ACC112 (cell line): ENCODE data around the gene SLC26A1.
"Not testable (repeated sequence)": the region's sequence is repeated elsewhere in the genome, so short reads cannot be mapped to it uniquely, and the experiment has no call there.

Source experiments
- H2AFZ ChIP-seq: fragments of 200-600 bp; sonication (generic); one replicate; pipeline ENCODE4 v1.6.0; 2017; ENCODE audit warnings: antibody characterized with exemption, low read length; ENCODE audit not compliant: unreplicated experiment
- H3K27ac ChIP-seq: fragments of 200-600 bp; sonication (generic); 2 replicates; pipeline ENCODE4 v1.5.1; 2014; ENCODE audit warnings: low read depth, mild to moderate bottlenecking, antibody characterized with exemption, low read length, moderate library complexity
- H3K27me3 ChIP-seq: fragments of 200-600 bp; sonication (generic); 2 replicates; pipeline ENCODE4 v1.6.1; 2014; ENCODE audit warnings: mild to moderate bottlenecking, antibody characterized with exemption, low read length, moderate library complexity, mixed read lengths; ENCODE audit not compliant: insufficient read depth
- H3K36me3 ChIP-seq: fragments of 200-600 bp; sonication (generic); 2 replicates; pipeline ENCODE4 v1.6.1; 2016; ENCODE audit warnings: mild to moderate bottlenecking, antibody characterized with exemption, low read length, moderate library complexity, mixed read lengths; ENCODE audit not compliant: insufficient read depth
- H3K4me1 ChIP-seq: fragments of 200-600 bp; sonication (generic); one replicate; pipeline ENCODE4 v1.6.1; 2016; ENCODE audit warnings: low read length, mixed read lengths; ENCODE audit not compliant: insufficient read depth, unreplicated experiment, control insufficient read depth
- H3K4me3 ChIP-seq: fragments of 200-600 bp; sonication (generic); 2 replicates; pipeline ENCODE4 v1.5.1; 2014; ENCODE audit warnings: mild to moderate bottlenecking, low read depth, low read length
- H3K79me2 ChIP-seq: fragments of 200-600 bp; sonication (generic); one replicate; pipeline ENCODE4 v1.6.0; 2016; ENCODE audit warnings: low read length; ENCODE audit not compliant: control insufficient read depth, unreplicated experiment, insufficient read depth

Gene SLC26A1

GRCh38 chr4:1003271-1004070, 10.3 kb upstream of the SLC26A1 start:
- peaks cover 51% of the 10 kb centered on the region for H3K27me3 ChIP-seq

GRCh38 chr4:1002631-1003251, 9.5 kb upstream of the SLC26A1 start:
- H3K27ac ChIP-seq, result no peak overlapping the region
- peaks cover 4% of the 10 kb centered on the region for H3K4me1 ChIP-seq
- no peak overlapping the region; the same call in 1 of the 2 replicates for H3K4me3 ChIP-seq
- no peaks in the 10 kb centered on the region for H3K79me2 ChIP-seq
- H2AFZ ChIP-seq, result no peak overlapping the region
- no peaks in the 10 kb centered on the region for H3K36me3 ChIP-seq
- H3K27me3 ChIP-seq, result peaks cover 51% of the 10 kb centered on the region

More at GRCh38 chr4:1003271-1004070, 10.3 kb upstream of the SLC26A1 start:
- H3K4me3 ChIP-seq, result no peak overlapping the region
- H3K79me2 ChIP-seq, result no peaks in the 10 kb centered on the region
- no peak overlapping the region for H3K27ac ChIP-seq
- no peak overlapping the region for H2AFZ ChIP-seq
- no peaks in the 10 kb centered on the region for H3K4me1 ChIP-seq
- no peaks in the 10 kb centered on the region for H3K36me3 ChIP-seq

- H3K4me3 ChIP-seq, result no peak overlapping the region; the same call in 1 of the 2 replicates
Observed at GRCh38 chr4:1002131-1002630, 9.0 kb upstream of the SLC26A1 start.

GRCh38 chr4:1001561-1002130, 8.4 kb upstream of the SLC26A1 start:
- H2AFZ ChIP-seq, result no peak overlapping the region
- no peaks in the 10 kb centered on the region for H3K79me2 ChIP-seq

More at GRCh38 chr4:1002131-1002630, 9.0 kb upstream of the SLC26A1 start:
- H3K4me1 ChIP-seq, result peaks cover 7% of the 10 kb centered on the region
- H3K79me2 ChIP-seq, result no peaks in the 10 kb centered on the region
- H3K27me3 ChIP-seq, result peaks cover 53% of the 10 kb centered on the region
- H3K27ac ChIP-seq, result no peak overlapping the region
- H2AFZ ChIP-seq, result no peak overlapping the region
- H3K36me3 ChIP-seq, result no peaks in the 10 kb centered on the region

DNA sequence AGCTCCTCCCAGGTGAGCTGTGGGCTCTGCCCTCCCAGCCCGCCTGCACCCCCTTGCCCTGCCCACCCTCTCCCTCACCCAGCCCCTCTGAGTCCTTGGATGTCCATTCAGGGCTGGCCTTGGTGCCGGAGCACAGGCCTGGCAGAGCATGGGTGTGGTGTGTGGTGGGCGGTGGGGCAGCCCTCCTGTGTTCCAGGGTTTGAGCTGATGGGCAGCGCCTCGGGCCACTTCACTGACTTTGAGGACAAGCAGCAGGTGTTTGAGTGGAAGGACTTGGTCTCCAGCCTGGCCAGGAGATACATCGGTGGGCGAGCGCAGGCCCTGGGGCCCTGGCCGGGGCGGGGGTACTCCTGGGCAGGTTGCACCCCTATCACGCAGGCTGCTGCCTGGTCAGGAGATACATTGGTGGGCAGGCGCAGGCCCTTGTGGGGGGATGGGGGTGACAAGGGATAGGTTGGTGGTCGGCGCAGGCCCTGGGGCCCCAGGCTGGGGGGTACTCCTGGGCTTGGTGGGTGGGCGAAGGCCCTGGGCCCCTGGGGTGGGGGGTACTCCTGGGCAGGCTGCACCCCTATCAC, 7.6 kb upstream of the SLC26A1 start:
- Histone ChIP-seq H3K4me1 (peaks cover 7% of the 10 kb centered on the region), H3K36me3 (no peaks in the 10 kb centered on the region), H2AFZ (no peak overlapping the region), H3K27me3 (peaks cover 52% of the 10 kb centered on the region), H3K79me2 (no peaks in the 10 kb centered on the region), H3K4me3 (no peak overlapping the region), H3K27ac (no peak overlapping the region)

More at GRCh38 chr4:1001561-1002130, 8.4 kb upstream of the SLC26A1 start:
- Histone ChIP-seq H3K36me3 (no peaks in the 10 kb centered on the region), H3K4me1 (peaks cover 7% of the 10 kb centered on the region), H3K4me3 (no peak overlapping the region), H3K27ac (no peak overlapping the region), H3K27me3 (peaks cover 53% of the 10 kb centered on the region)

- H3K27ac ChIP-seq, result no peak overlapping the region
- H3K27me3 ChIP-seq, result peaks cover 48% of the 10 kb centered on the region
- peaks cover 7% of the 10 kb centered on the region for H3K4me1 ChIP-seq
- H3K36me3 ChIP-seq, result no peaks in the 10 kb centered on the region
- H3K4me3 ChIP-seq, result no peak overlapping the region
- no peak overlapping the region for H2AFZ ChIP-seq
- H3K79me2 ChIP-seq, result no peaks in the 10 kb centered on the region
Observed at GRCh38 chr4:999882-1000425, 6.8 kb upstream of the SLC26A1 start.

DNA sequence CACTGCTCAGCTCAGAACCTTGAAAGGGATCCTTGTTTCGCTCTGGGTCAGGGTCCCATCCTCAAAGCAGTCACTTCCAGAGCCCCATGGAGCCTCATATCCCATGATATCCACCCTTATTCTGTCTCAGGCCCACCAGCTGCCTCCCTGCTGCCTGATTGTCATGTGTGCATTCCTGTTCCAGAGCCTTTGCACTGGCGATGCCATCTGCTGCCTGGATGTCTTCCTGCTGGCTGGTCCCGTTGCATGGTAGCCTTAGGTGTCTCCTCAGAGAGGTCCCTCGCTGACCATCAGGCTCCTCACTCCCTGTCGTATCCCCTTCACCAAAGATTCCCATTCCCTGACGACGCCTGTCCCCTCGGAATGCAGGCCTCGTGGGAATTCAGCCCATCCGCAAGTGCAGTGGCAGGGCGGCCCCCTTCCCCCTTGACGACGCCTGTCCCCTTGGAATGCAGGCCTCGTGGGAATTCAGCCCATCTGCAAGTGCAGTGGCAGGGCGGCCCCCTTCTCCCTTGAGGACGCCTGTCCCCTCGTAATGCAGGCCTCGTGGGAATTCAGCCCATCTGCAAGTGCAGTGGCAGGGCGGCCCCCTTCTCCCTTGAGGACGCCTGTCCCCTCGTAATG, 6.1 kb upstream of the SLC26A1 start:
- not testable (repeated sequence) for H3K4me3 ChIP-seq, H2AFZ ChIP-seq, H3K27ac ChIP-seq, H3K4me1 ChIP-seq, H3K79me2 ChIP-seq, H3K36me3 ChIP-seq
- peaks cover 48% of the 10 kb centered on the region for H3K27me3 ChIP-seq

- H3K79me2 ChIP-seq, result no peaks in the 10 kb centered on the region
- peaks cover 40% of the 10 kb centered on the region for H3K27me3 ChIP-seq
- peaks cover 7% of the 10 kb centered on the region for H3K4me1 ChIP-seq
- H3K36me3 ChIP-seq, result no peaks in the 10 kb centered on the region
- H3K27ac ChIP-seq, result no peak overlapping the region
- no peak overlapping the region for H2AFZ ChIP-seq
- peak overlapping the region; percentile 76; the same call in 1 of the 2 replicates for H3K4me3 ChIP-seq
Observed at GRCh38 chr4:998096-998691, 5.0 kb upstream of the SLC26A1 start.

GRCh38 chr4:997375-998071, 4.3 kb upstream of the SLC26A1 start:
- H3K4me3 ChIP-seq, result peak overlapping the region; percentile 76
- peaks cover 33% of the 10 kb centered on the region for H3K27me3 ChIP-seq
- H3K79me2 ChIP-seq, result no peaks in the 10 kb centered on the region
- H3K36me3 ChIP-seq, result no peaks in the 10 kb centered on the region
- peaks cover 12% of the 10 kb centered on the region for H3K4me1 ChIP-seq
- H3K27ac ChIP-seq, result no peak overlapping the region
- H2AFZ ChIP-seq, result no peak overlapping the region
